A673 (cell line): ENCODE data around the gene SLMAP. TPM values are rescaled to one million over a fixed set of nuclear protein-coding genes. Genes with fewer than 3 reads are reported as not detected.

Experiments used
- BruUV-seq: library from RNA; stranded (reverse); fragments of 400-500 nt; replicated peaks from 2 replicates; lab custom pipeline; 2021; lab: Mats Ljungman, UMichigan
- CTCF ChIA-PET: fragments of 300-600 bp; sonication (Branson Sonifier 250); formaldehyde crosslinking; loops from one replicate; lab custom pipeline; 2022; ENCODE audit warnings: antibody characterized with exemption; lab: Charles Lee
- POLR2A ChIA-PET: fragments of 300-600 bp; sonication (Branson Sonifier 250); formaldehyde crosslinking; loops from one replicate; lab custom pipeline; 2022; ENCODE audit warnings: antibody characterized with exemption; ENCODE audit not compliant: low non-redundant PET; lab: Charles Lee
- DNase-seq: peaks from one replicate; pipeline ENCODE4 v3.0.0-alpha.2; 2015; ENCODE audit warnings: low spot score
- H3K27ac ChIP-seq: fragments of 200-600 bp; sonication (generic); 2 replicates; pipeline ENCODE4 v1.5.1; 2016; ENCODE audit warnings: mixed run types, low read depth, mild to moderate bottlenecking, mixed read lengths, antibody characterized with exemption, low read length; ENCODE audit not compliant: poor library complexity, severe bottlenecking
- H3K27me3 ChIP-seq: fragments of 200-600 bp; sonication (generic); replicated peaks from 2 replicates; pipeline ENCODE4 v1.6.1; 2017; ENCODE audit warnings: mixed run types, low read depth, mild to moderate bottlenecking, mixed read lengths, antibody characterized with exemption, low read length; ENCODE audit not compliant: insufficient read depth, poor library complexity
- H3K36me3 ChIP-seq: fragments of 200-600 bp; sonication (generic); 2 replicates; pipeline ENCODE4 v1.6.1; 2016; ENCODE audit warnings: mixed run types, mild to moderate bottlenecking, mixed read lengths, antibody characterized with exemption, low read length; ENCODE audit not compliant: insufficient read depth, poor library complexity, severe bottlenecking
- H3K4me1 ChIP-seq: fragments of 200-600 bp; sonication (generic); 2 replicates; pipeline ENCODE4 v1.6.1; 2017; ENCODE audit warnings: mixed run types, mild to moderate bottlenecking, mixed read lengths, antibody characterized with exemption, low read length; ENCODE audit not compliant: insufficient read depth, poor library complexity, severe bottlenecking
- H3K4me3 ChIP-seq: fragments of 200-600 bp; sonication (generic); 2 replicates; pipeline ENCODE4 v1.5.1; 2016; ENCODE audit warnings: low read depth, mixed run types, mild to moderate bottlenecking, mixed read lengths, low read length; ENCODE audit not compliant: poor library complexity, severe bottlenecking
- H3K9me3 ChIP-seq: fragments of 200-600 bp; sonication (generic); 2 replicates; pipeline ENCODE4 v1.6.1; 2016; ENCODE audit warnings: mixed run types, low read depth, mild to moderate bottlenecking, mixed read lengths, antibody characterized with exemption, low read length; ENCODE audit not compliant: poor library complexity, severe bottlenecking
- CTCF ChIP-seq: fragments of 300-800, 200-600 bp; sonication (generic); conservative IDR thresholded peaks from 2 replicates; pipeline ENCODE4 v1.5.1; 2017; ENCODE audit warnings: low read depth, mild to moderate bottlenecking, antibody characterized with exemption, low read length, moderate library complexity, mixed read lengths
- EZH2 ChIP-seq: fragments of 200-600 bp; sonication (generic); IDR thresholded peaks from 2 replicates; pipeline ENCODE4 v1.6.1; 2017; ENCODE audit warnings: borderline replicate concordance, low read depth, mild to moderate bottlenecking, mixed read lengths, antibody characterized with exemption, low read length; ENCODE audit not compliant: poor library complexity, severe bottlenecking
- intact Hi-C: fragments of 100-400 bp; cut with micrococcal nuclease; formaldehyde crosslinking; loops from one replicate; pipeline ENCODE4 v1.10.0; 2022; ENCODE audit not compliant: unreplicated experiment
- total RNA-seq: library from RNA; stranded (reverse); gene quantifications from 2 replicates; pipeline ENCODE4 v1.2.3, GENCODE V29; 2021

The SLMAP gene
- total RNA-seq, 1 experiment from 2014 or later: 32.4 TPM

GRCh38 chr3:57890874-57891273, 134.8 kb downstream of the SLMAP start:
- Histone ChIP-seq H3K36me3 (no peaks in the 10 kb centered on the region), H3K4me1 (no peaks in the 10 kb centered on the region), H3K9me3 (no peaks in the 10 kb centered on the region), H3K4me3 (no peak overlapping the region), H3K27ac (no peak overlapping the region), H3K27me3 (no peaks in the 10 kb centered on the region)
- intact Hi-C loops: no loop called here
- DNase-seq: no peak
- CTCF ChIA-PET: no interaction called here
- POLR2A ChIA-PET: no interaction called here
- BruUV-seq: no TSS peak
- TF ChIP-seq CTCF (no peak), EZH2 (no peak)

- BruUV-seq: no TSS peak
- intact Hi-C loops: no loop called here
- TF ChIP-seq EZH2 (no peak), CTCF (no peak)
- ChIA-PET CTCF (no interaction called here), POLR2A (no interaction called here)
- Histone ChIP-seq H3K4me3 (no peak overlapping the region), H3K9me3 (no peaks in the 10 kb centered on the region), H3K4me1 (no peaks in the 10 kb centered on the region), H3K27ac (no peak overlapping the region), H3K36me3 (no peaks in the 10 kb centered on the region), H3K27me3 (no peaks in the 10 kb centered on the region)
- DNase-seq: no peak
Observed at GRCh38 chr3:57892423-57892822, 136.3 kb downstream of the SLMAP start.

GRCh38 chr3:57893156-57893555, 137.0 kb downstream of the SLMAP start:
- ChIA-PET POLR2A (no interaction called here), CTCF (no interaction called here)
- H3K27me3 ChIP-seq: no peaks in the 10 kb centered on the region
- BruUV-seq: no TSS peak
- intact Hi-C loops: no loop called here
- H3K27ac ChIP-seq: no peak overlapping the region
- no peaks in the 10 kb centered on the region for H3K36me3 ChIP-seq
- H3K9me3 ChIP-seq: no peaks in the 10 kb centered on the region
- TF ChIP-seq CTCF (no peak), EZH2 (no peak)
- no peak for DNase-seq
- no peaks in the 10 kb centered on the region for H3K4me1 ChIP-seq
- H3K4me3 ChIP-seq: no peak overlapping the region
